Measurements from ENCODE around the gene BARX2.

Gene BARX2

GRCh38 chr11:129386795-129387397 lies 11.2 kb downstream of the BARX2 start:
- H3K27me3 ChIP-seq (ENCODE audit: insufficient read depth, poor library complexity, severe bottlenecking) = peaks cover 4% of the 10 kb centered on the region
- no peak for TF ChIP-seq GABPA (IDR thresholded peaks at IDR 0.05; ENCODE audit: low read depth)
- TF ChIP-seq REST (IDR thresholded peaks at IDR 0.05; ENCODE audit: insufficient replicate concordance, low read depth) = no peak
- TF ChIP-seq POLR2AphosphoS5 (IDR thresholded peaks at IDR 0.05; ENCODE audit: low read depth) = no peak
- no peak for TF ChIP-seq CTCF (IDR thresholded peaks at IDR 0.05; ENCODE audit: insufficient read depth, low read length)
- no peak for TF ChIP-seq SPI1 (IDR thresholded peaks at IDR 0.05; ENCODE audit: borderline replicate concordance, low read depth)
- no peak overlapping the region for H3K4me3 ChIP-seq (replicated peaks; ENCODE audit: insufficient read depth, low read length)
- H3K27ac ChIP-seq (replicated peaks) = no peak overlapping the region
- no peak for DNase-seq (ENCODE audit: low read depth in 1 of 2, low spot score in 1 of 2)

GRCh38 chr11:129387434-129387833 lies 11.8 kb downstream of the BARX2 start:
- no peak overlapping the region for H3K27ac ChIP-seq (replicated peaks)
- peaks cover 4% of the 10 kb centered on the region for H3K27me3 ChIP-seq (ENCODE audit: insufficient read depth, poor library complexity, severe bottlenecking)
- no peak for TF ChIP-seq SPI1 (IDR thresholded peaks at IDR 0.05; ENCODE audit: borderline replicate concordance, low read depth)
- no peak for TF ChIP-seq REST (IDR thresholded peaks at IDR 0.05; ENCODE audit: insufficient replicate concordance, low read depth)
- no peak for TF ChIP-seq CTCF (IDR thresholded peaks at IDR 0.05; ENCODE audit: insufficient read depth, low read length)
- no peak for TF ChIP-seq POLR2AphosphoS5 (IDR thresholded peaks at IDR 0.05; ENCODE audit: low read depth)
- TF ChIP-seq GABPA (IDR thresholded peaks at IDR 0.05; ENCODE audit: low read depth) = no peak
- no peak overlapping the region for H3K4me3 ChIP-seq (replicated peaks; ENCODE audit: insufficient read depth, low read length)
- no peak for DNase-seq (ENCODE audit: low read depth in 1 of 2, low spot score in 1 of 2)

DNA sequence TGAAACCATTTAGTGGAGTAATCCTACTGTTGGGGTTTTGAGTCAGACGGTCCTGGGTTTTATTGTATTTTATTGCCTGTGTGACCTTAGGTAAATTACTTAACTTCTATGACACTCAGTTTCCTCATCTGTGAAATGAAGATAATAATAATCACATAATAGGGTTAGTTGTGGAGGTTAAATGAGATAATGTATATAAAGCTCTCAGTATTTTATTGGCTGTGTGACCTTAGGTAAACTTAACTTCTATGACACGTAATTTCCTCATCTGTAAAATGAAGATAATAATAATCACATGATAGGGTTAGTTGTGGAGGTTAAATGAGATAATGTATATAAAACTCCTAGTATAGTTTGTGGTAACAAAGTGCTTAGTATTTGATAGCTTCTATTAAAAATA lies 13.2 kb downstream of the BARX2 start:
- Histone ChIP-seq H3K4me3 (replicated peaks; ENCODE audit: insufficient read depth, low read length) (no peak overlapping the region), H3K27me3 (ENCODE audit: insufficient read depth, poor library complexity, severe bottlenecking) (peaks cover 4% of the 10 kb centered on the region), H3K27ac (replicated peaks) (no peak overlapping the region)
- TF ChIP-seq GABPA (IDR thresholded peaks at IDR 0.05; ENCODE audit: low read depth) (no peak), SPI1 (IDR thresholded peaks at IDR 0.05; ENCODE audit: borderline replicate concordance, low read depth) (no peak), REST (IDR thresholded peaks at IDR 0.05; ENCODE audit: insufficient replicate concordance, low read depth) (no peak), POLR2AphosphoS5 (IDR thresholded peaks at IDR 0.05; ENCODE audit: low read depth) (no peak)
- no peak for DNase-seq (ENCODE audit: low read depth in 1 of 2, low spot score in 1 of 2)
